Chondrocyte (in vitro differentiated cells): ENCODE results near the gene MCRS1. TPM values are rescaled to one million over a fixed set of nuclear protein-coding genes. Genes with fewer than 3 reads are reported as not detected.

Experiments used
- DNase-seq: peaks from one replicate; pipeline ENCODE4 v3.0.0; 2021; ENCODE audit warnings: mixed read lengths, low spot score
- H3K27ac Mint-ChIP-seq: one replicate; pipeline ENCODE4 v1.8.0; 2021; ENCODE audit warnings: mild to moderate bottlenecking, moderate library complexity, mixed read lengths; ENCODE audit not compliant: unreplicated experiment
- H3K27me3 Mint-ChIP-seq: 2 replicates; pipeline ENCODE4 v1.8.0; 2021; ENCODE audit warnings: low read depth, mixed read lengths
- H3K36me3 Mint-ChIP-seq: 2 replicates; pipeline ENCODE4 v1.8.0; 2021; ENCODE audit warnings: low read depth, mixed read lengths
- H3K4me1 Mint-ChIP-seq: 2 replicates; pipeline ENCODE4 v1.8.0; 2021; ENCODE audit warnings: low read depth, mild to moderate bottlenecking, mixed read lengths
- H3K4me3 Mint-ChIP-seq: one replicate; pipeline ENCODE4 v1.8.0; 2021; ENCODE audit warnings: mild to moderate bottlenecking, moderate library complexity, mixed read lengths; ENCODE audit not compliant: unreplicated experiment
- H3K9me3 Mint-ChIP-seq: 2 replicates; pipeline ENCODE4 v1.8.0; 2021; ENCODE audit warnings: low read depth, mixed read lengths
- CTCF ChIP-seq: fragments of 200-600 bp; sonication (generic); IDR thresholded peaks from 2 replicates; pipeline ENCODE4 v1.5.0; 2021; ENCODE audit warnings: antibody characterized with exemption, mild to moderate bottlenecking, moderate library complexity
- total RNA-seq: library from RNA; stranded (reverse); gene quantifications from 3 replicates; pipeline ENCODE4 v1.2.1, GENCODE V29; 2021

Gene MCRS1
- total RNA-seq, 1 donor from 2014 or later, result 47.2 TPM

GRCh38 chr12:49585477-49586459 lies 17.8 kb upstream of the MCRS1 start:
- H3K36me3 Mint-ChIP-seq, result peaks cover 2% of the 10 kb centered on the region
- peak overlapping the region; percentile 19 for H3K4me3 Mint-ChIP-seq
- no peak for TF ChIP-seq CTCF
- peaks cover 66% of the 10 kb centered on the region for H3K4me1 Mint-ChIP-seq
- DNase-seq, result no peak
- peaks cover 3% of the 10 kb centered on the region for H3K9me3 Mint-ChIP-seq
- peak overlapping the region; percentile 37 for H3K27ac Mint-ChIP-seq
- no peaks in the 10 kb centered on the region for H3K27me3 Mint-ChIP-seq

GRCh38 chr12:49584591-49584990 lies 16.6 kb upstream of the MCRS1 start:
- Mint-ChIP-seq H3K9me3 (no peaks in the 10 kb centered on the region), H3K27ac (no peak overlapping the region), H3K4me3 (no peak overlapping the region), H3K4me1 (peaks cover 66% of the 10 kb centered on the region), H3K27me3 (no peaks in the 10 kb centered on the region), H3K36me3 (peaks cover 2% of the 10 kb centered on the region)
- no peak for DNase-seq
- TF ChIP-seq CTCF, result no peak

- Mint-ChIP-seq H3K27ac (peak overlapping the region; percentile 80), H3K9me3 (no peaks in the 10 kb centered on the region), H3K27me3 (no peaks in the 10 kb centered on the region), H3K36me3 (no peaks in the 10 kb centered on the region), H3K4me3 (no peak overlapping the region), H3K4me1 (peaks cover 59% of the 10 kb centered on the region)
- no peak for DNase-seq
- no peak for TF ChIP-seq CTCF
Observed at GRCh38 chr12:49583366-49584094, 15.6 kb upstream of the MCRS1 start.

GRCh38 chr12:49582850-49583249 lies 14.9 kb upstream of the MCRS1 start:
- TF ChIP-seq CTCF, result no peak
- Mint-ChIP-seq H3K4me3 (no peak overlapping the region), H3K36me3 (no peaks in the 10 kb centered on the region), H3K9me3 (no peaks in the 10 kb centered on the region), H3K27ac (peak overlapping the region; percentile 80), H3K27me3 (no peaks in the 10 kb centered on the region), H3K4me1 (peaks cover 59% of the 10 kb centered on the region)
- no peak for DNase-seq

- TF ChIP-seq CTCF, result no peak
- H3K4me1 Mint-ChIP-seq, result peaks cover 59% of the 10 kb centered on the region
- no peaks in the 10 kb centered on the region for H3K36me3 Mint-ChIP-seq
- no peak for DNase-seq
- H3K27me3 Mint-ChIP-seq, result no peaks in the 10 kb centered on the region
- H3K4me3 Mint-ChIP-seq, result no peak overlapping the region
- no peaks in the 10 kb centered on the region for H3K9me3 Mint-ChIP-seq
- peak overlapping the region; percentile 54 for H3K27ac Mint-ChIP-seq
Observed at GRCh38 chr12:49582201-49582600, 14.3 kb upstream of the MCRS1 start.
